Loucy (cell line): Measurements from ENCODE around the gene PHPT1.

Experiments used
- H2AFZ ChIP-seq: fragments of 200-600 bp; sonication (generic); 2 replicates; pipeline ENCODE4 v1.6.0; 2016; ENCODE audit warnings: antibody characterized with exemption, mild to moderate bottlenecking, low read length, moderate library complexity
- H3F3A ChIP-seq: fragments of 200-600 bp; 2 replicates; pipeline ENCODE4 v1.6.0; 2016; ENCODE audit warnings: antibody characterized with exemption, low read depth, mild to moderate bottlenecking
- H3K27me3 ChIP-seq: fragments of 200-600 bp; sonication (generic); 2 replicates; pipeline ENCODE4 v1.6.1; 2014; ENCODE audit warnings: low read length, mild to moderate bottlenecking; ENCODE audit not compliant: insufficient read depth, poor library complexity, severe bottlenecking
- H3K36me3 ChIP-seq: fragments of 200-600 bp; sonication (generic); 2 replicates; pipeline ENCODE4 v1.6.1; 2016; ENCODE audit warnings: low read length; ENCODE audit not compliant: insufficient read depth
- H3K4me1 ChIP-seq: fragments of 200-600 bp; sonication (generic); 2 replicates; pipeline ENCODE4 v1.5.1; 2014; ENCODE audit warnings: low read length, mild to moderate bottlenecking; ENCODE audit not compliant: insufficient read depth, poor library complexity, severe bottlenecking
- H3K4me2 ChIP-seq: fragments of 200-600 bp; sonication (generic); 2 replicates; pipeline ENCODE4 v1.6.0; 2014; ENCODE audit warnings: antibody characterized with exemption, low read length, low read depth, mild to moderate bottlenecking; ENCODE audit not compliant: poor library complexity, severe bottlenecking
- H3K4me3 ChIP-seq: fragments of 200-600 bp; sonication (generic); 2 replicates; pipeline ENCODE4 v1.5.1; 2014; ENCODE audit warnings: low read length, mild to moderate bottlenecking, mixed read lengths; ENCODE audit not compliant: poor library complexity, severe bottlenecking
- H3K79me2 ChIP-seq: fragments of 200-600 bp; sonication (generic); 2 replicates; pipeline ENCODE4 v1.6.1; 2014; ENCODE audit warnings: low read length; ENCODE audit not compliant: insufficient read depth
- H3K9ac ChIP-seq: fragments of 200-600 bp; sonication (generic); 2 replicates; pipeline ENCODE4 v1.6.0; 2014; ENCODE audit warnings: mild to moderate bottlenecking, low read depth, low read length, moderate library complexity; ENCODE audit not compliant: poor library complexity, severe bottlenecking
- H3K9me2 ChIP-seq: fragments of 200-600 bp; sonication (generic); replicated peaks from 2 replicates; pipeline ENCODE4 v1.6.1; 2016; ENCODE audit warnings: low read depth, low read length, mixed read lengths
- H3K9me3 ChIP-seq: fragments of 200-600 bp; sonication (generic); 2 replicates; pipeline ENCODE4 v1.6.1; 2014; ENCODE audit warnings: mild to moderate bottlenecking, antibody characterized with exemption, low read length, low read depth; ENCODE audit not compliant: insufficient read depth
- H4K20me1 ChIP-seq: fragments of 200-600 bp; sonication (generic); 2 replicates; pipeline ENCODE4 v1.6.0; 2014; ENCODE audit warnings: antibody characterized with exemption, low read length, mild to moderate bottlenecking; ENCODE audit not compliant: insufficient read depth, poor library complexity, severe bottlenecking
- CTCF ChIP-seq: fragments of 200-600 bp; sonication (generic); conservative IDR thresholded peaks from 2 replicates; pipeline ENCODE4 v1.5.1; 2014; ENCODE audit warnings: mild to moderate bottlenecking, antibody characterized with exemption, low read length
- EZH2phosphoT487 ChIP-seq: fragments of 200-600 bp; IDR thresholded peaks from 2 replicates; pipeline ENCODE4 v1.6.1; 2018; ENCODE audit warnings: antibody characterized with exemption, mild to moderate bottlenecking, moderate library complexity, borderline replicate concordance

The PHPT1 gene

GRCh38 chr9:136885950-136886578 is 36.9 kb downstream of the PHPT1 start, which contains the start of gene TRAF2:
Gene TRAF2, plus strand, starts transcription at chr9:136886516. Its CDS starts 12,225 bp downstream, at chr9:136898741.
- TF ChIP-seq CTCF (no peak), EZH2phosphoT487 (no peak)
- peak within 1 kb of the TSS; percentile 87 for H3K4me3 ChIP-seq
- H3K4me1 ChIP-seq = peaks cover 31% of the 10 kb centered on the region
- H3K4me2 ChIP-seq = peak within 1 kb of the TSS; percentile 93
- peak within 1 kb of the TSS; percentile 97 for H3K9ac ChIP-seq
- H3K27me3 ChIP-seq = no peaks in the 10 kb centered on the region
- H3K9me3 ChIP-seq = no peaks in the 10 kb centered on the region
- H4K20me1 ChIP-seq = peaks cover 35% of the 10 kb centered on the region
- peak within 1 kb of the TSS; percentile 98 for H2AFZ ChIP-seq
- no peaks in the 10 kb centered on the region for H3K9me2 ChIP-seq
- peaks cover 54% of the 10 kb centered on the region for H3K79me2 ChIP-seq
- H3F3A ChIP-seq = no peaks in the 10 kb centered on the region
- peaks cover 6% of the 10 kb centered on the region; the same call in 1 of the 2 replicates for H3K36me3 ChIP-seq

DNA sequence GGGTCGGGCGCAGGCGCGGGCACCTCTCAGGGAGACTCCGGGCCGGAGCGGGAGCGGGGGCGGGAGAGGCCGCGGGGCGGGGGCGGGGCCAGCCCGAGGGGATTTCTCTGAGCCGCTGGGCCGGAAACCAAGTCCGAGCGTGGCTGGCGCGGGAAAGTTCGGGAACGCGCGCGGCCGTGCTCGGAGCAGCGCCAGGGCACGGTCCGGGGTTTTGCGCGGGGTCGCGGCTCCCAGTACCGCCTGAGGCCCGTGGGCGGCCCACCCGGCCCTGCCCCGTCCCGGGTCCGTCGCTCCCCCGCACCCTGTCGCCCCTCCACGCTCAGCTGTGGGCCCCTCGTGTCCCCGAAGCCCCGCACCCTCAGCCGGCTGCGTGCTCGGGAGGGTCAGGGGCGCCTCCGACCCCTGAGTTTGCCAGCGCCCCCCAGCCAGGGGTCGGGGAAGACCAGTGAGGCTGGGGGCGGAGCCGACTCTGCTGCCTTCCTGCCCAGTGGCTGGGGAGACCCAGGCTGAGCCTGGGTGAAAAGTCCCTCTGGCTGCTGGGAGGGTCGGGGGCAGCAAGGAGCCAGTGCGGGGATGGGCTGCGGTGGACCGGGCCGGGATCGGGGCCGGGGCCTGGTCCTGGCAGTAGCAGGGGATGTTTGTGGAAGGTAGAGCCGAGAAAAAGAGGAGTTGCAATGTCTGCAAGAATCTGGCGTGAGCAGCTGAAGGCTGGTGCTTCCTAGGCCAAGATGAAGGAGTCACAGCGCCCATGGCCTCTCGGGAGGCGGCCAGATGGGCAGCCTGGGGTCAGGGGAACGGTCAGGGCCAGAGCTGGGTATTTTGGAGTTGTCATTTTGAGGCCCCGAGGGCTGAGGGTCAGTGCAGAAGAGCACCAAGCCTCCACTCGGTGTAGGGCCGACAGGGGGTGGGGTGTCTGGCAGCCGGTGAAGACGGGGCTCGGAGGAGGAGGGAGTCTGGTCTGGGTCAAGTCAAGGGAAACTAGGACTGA is 37.7 kb downstream of the PHPT1 start:
- no peaks in the 10 kb centered on the region for H3K27me3 ChIP-seq
- no peaks in the 10 kb centered on the region for H3F3A ChIP-seq
- H3K4me2 ChIP-seq = peak overlapping the region; percentile 88
- H3K9me3 ChIP-seq = no peaks in the 10 kb centered on the region
- peaks cover 41% of the 10 kb centered on the region for H4K20me1 ChIP-seq
- peaks cover 62% of the 10 kb centered on the region for H3K79me2 ChIP-seq
- peak overlapping the region; percentile 87 for H3K4me3 ChIP-seq
- peak overlapping the region; percentile 55 for H2AFZ ChIP-seq
- TF ChIP-seq CTCF (no peak), EZH2phosphoT487 (no peak)
- peak overlapping the region; percentile 97 for H3K9ac ChIP-seq
- peaks cover 6% of the 10 kb centered on the region; the same call in 1 of the 2 replicates for H3K36me3 ChIP-seq
- H3K4me1 ChIP-seq = peaks cover 31% of the 10 kb centered on the region
- no peaks in the 10 kb centered on the region for H3K9me2 ChIP-seq

DNA sequence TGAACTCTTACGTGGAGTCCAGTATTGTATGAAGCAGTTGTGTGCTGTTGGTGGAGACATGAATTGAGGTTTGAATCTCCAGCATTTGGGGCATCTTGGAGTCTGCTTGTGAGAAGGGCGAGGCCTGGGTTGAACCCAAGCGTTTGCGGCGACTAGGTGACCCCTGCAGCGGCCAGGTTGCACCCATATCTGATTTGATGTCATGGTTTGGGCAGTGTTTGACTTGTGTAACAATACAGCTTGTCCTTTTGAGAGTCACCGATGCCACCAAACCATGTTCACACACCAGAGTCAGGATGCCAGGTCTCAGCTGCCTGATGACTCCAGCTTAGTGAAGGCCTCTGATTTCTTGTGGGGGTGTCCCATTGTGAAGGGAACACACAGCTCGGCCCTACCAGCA is 39.2 kb downstream of the PHPT1 start:
- Histone ChIP-seq H3K4me2 (peak overlapping the region; percentile 88), H3K79me2 (peaks cover 77% of the 10 kb centered on the region), H3K9me2 (no peaks in the 10 kb centered on the region), H3K4me3 (peak overlapping the region; percentile 87), H3K9ac (peak overlapping the region; percentile 20), H3K27me3 (no peaks in the 10 kb centered on the region), H4K20me1 (peaks cover 48% of the 10 kb centered on the region), H2AFZ (no peak overlapping the region), H3K36me3 (peaks cover 10% of the 10 kb centered on the region; the same call in 1 of the 2 replicates), H3K4me1 (peaks cover 23% of the 10 kb centered on the region), H3F3A (no peaks in the 10 kb centered on the region), H3K9me3 (no peaks in the 10 kb centered on the region)
- TF ChIP-seq EZH2phosphoT487 (no peak), CTCF (no peak)
